HepG2 (cell line): ENCODE data around the gene VAT1L. TPM values are rescaled to one million over a fixed set of nuclear protein-coding genes. Genes with fewer than 3 reads are reported as not detected.

Source experiments
- ATAC-seq: fragments of 200-7000 bp; cut with Tn5 transposase; 3 replicates; pipeline ENCODE4 v1.9.1; 2020; ENCODE audit warnings: mild to moderate bottlenecking, moderate library complexity
- BruUV-seq: library from RNA; stranded (reverse); fragments of 400-500 nt; replicated peaks from 2 replicates; lab custom pipeline; 2021; lab: Mats Ljungman, UMichigan
- CTCF ChIA-PET: fragments of 300-600 bp; formaldehyde crosslinking; extraction: SDS; loops from one replicate; lab custom pipeline; 2021; ENCODE audit warnings: low total read pairs, inconsistent platforms, low intra/inter-chr PET ratio; lab: Yijun Ruan, JAX
- POLR2A ChIA-PET: fragments of 350-600 bp; sonication (Branson Sonifier 250); formaldehyde crosslinking; loops from one replicate; lab custom pipeline; 2020; ENCODE audit warnings: antibody characterized with exemption, inconsistent platforms; lab: Yijun Ruan, JAX
- DNase-seq: peaks from one replicate; pipeline ENCODE4 v3.0.0-alpha.2; 2015; ENCODE audit warnings: low spot score
- FAIRE-seq: peaks from 3 replicates; lab custom pipeline; 2011; peaks lifted over from hg19 to GRCh38; lab: Jason Lieb, UNC
- H2AFZ ChIP-seq: one replicate; pipeline ENCODE4 v1.6.1; 2011; ENCODE audit warnings: low read length, inconsistent platforms
- H3K27ac ChIP-seq: fragments of 300-600 bp; 3 replicates; pipeline ENCODE4 v1.8.0; 2011; ENCODE audit warnings: mixed run types, mild to moderate bottlenecking, mixed read lengths, low read length, inconsistent platforms; ENCODE audit not compliant: insufficient read depth; ENCODE audit errors: extremely low read length
- H3K27me3 ChIP-seq, 2 experiments: fragments of 200-600 bp in 1 of 2; 2 replicates in 1 of 2; 3 replicates in 1 of 2; pipeline versions ENCODE4 v1.6.0 to v1.8.0; 2011; ENCODE audit warnings: low read length in 2 of 2, mild to moderate bottlenecking in 2 of 2, moderate library complexity in 2 of 2, inconsistent platforms in 1 of 2; ENCODE audit not compliant: insufficient read depth in 2 of 2, control insufficient read depth in 1 of 2
- H3K36me3 ChIP-seq, 2 experiments: fragments of 200-600 bp in 1 of 2; replicated peaks in 1 of 2; 2 replicates in 1 of 2; 3 replicates in 1 of 2; pipeline versions ENCODE4 v1.5.1 to v1.8.0; 2011; ENCODE audit warnings: low read length in 2 of 2, inconsistent platforms in 1 of 2; ENCODE audit not compliant: insufficient read depth in 2 of 2, control insufficient read depth in 1 of 2
- H3K4me1 ChIP-seq: 2 replicates; pipeline ENCODE4 v1.5.1; 2012; ENCODE audit warnings: low read length, inconsistent platforms; ENCODE audit not compliant: insufficient read depth
- H3K4me2 ChIP-seq: 2 replicates; pipeline ENCODE4 v1.6.0; 2011; ENCODE audit warnings: low read depth, low read length, inconsistent platforms
- H3K4me3 ChIP-seq, 3 experiments: fragments of 200-600 bp in 1 of 3; sonication (generic), shearing (Covaris generic) in 1 of 3; replicated peaks in 1 of 3; 2 replicates each; pipeline ENCODE4 v1.5.1; 2011 to 2016; ENCODE audit warnings: low read length in 3 of 3, inconsistent platforms in 2 of 3, low read depth in 2 of 3, mild to moderate bottlenecking in 2 of 3, control low read depth in 1 of 3, mixed read lengths in 1 of 3; ENCODE audit not compliant: insufficient read depth in 1 of 3
- H3K79me2 ChIP-seq: one replicate; pipeline ENCODE4 v1.6.1; 2011; ENCODE audit warnings: low read length, inconsistent platforms; ENCODE audit not compliant: insufficient read depth
- H3K9ac ChIP-seq: 2 replicates; pipeline ENCODE4 v1.6.0; 2011; ENCODE audit warnings: mild to moderate bottlenecking, low read depth, low read length, inconsistent platforms; ENCODE audit not compliant: insufficient read depth
- H3K9me3 ChIP-seq: 2 replicates; pipeline ENCODE4 v1.5.1; 2012; ENCODE audit warnings: mild to moderate bottlenecking, low read length
- H4K20me1 ChIP-seq: 2 replicates; pipeline ENCODE4 v1.6.0; 2011; ENCODE audit warnings: inconsistent platforms, mild to moderate bottlenecking, low read length, moderate library complexity; ENCODE audit not compliant: insufficient read depth
- ATF7-NPFF ChIP-seq: sonication (generic); formaldehyde crosslinking; IDR thresholded peaks from 2 replicates; pipeline ENCODE4 v1.8.1; 2023; ENCODE audit warnings: mild to moderate bottlenecking, low read depth, missing genetic modification reagents, moderate library complexity
- IRX3 ChIP-seq: sonication (generic); formaldehyde crosslinking; IDR thresholded peaks from 2 replicates; pipeline ENCODE4 v1.8.1; 2023; ENCODE audit warnings: mild to moderate bottlenecking, low read depth, missing genetic modification reagents, borderline replicate concordance
- MED8 ChIP-seq: sonication (generic); formaldehyde crosslinking; IDR thresholded peaks from 2 replicates; pipeline ENCODE4 v1.8.1; 2023; ENCODE audit warnings: mild to moderate bottlenecking, missing genetic modification reagents; ENCODE audit not compliant: insufficient replicate concordance
- PITX1 ChIP-seq: sonication (generic); formaldehyde crosslinking; IDR thresholded peaks from 2 replicates; pipeline ENCODE4 v1.5.1; 2020; ENCODE audit warnings: mild to moderate bottlenecking, missing genetic modification reagents
- POLR2G ChIP-seq: fragments of 200-400 bp; formaldehyde crosslinking; IDR thresholded peaks from 2 replicates; pipeline ENCODE4 v1.6.1; 2018; ENCODE audit warnings: mild to moderate bottlenecking, low read depth, low read length, moderate library complexity
- RARA ChIP-seq: IDR thresholded peaks from 2 replicates; pipeline ENCODE4 v1.6.1; 2016; ENCODE audit warnings: missing genetic modification reagents, missing compliant biosample characterization
- SUZ12 ChIP-seq: fragments of 150-350 bp; IDR thresholded peaks from 2 replicates; pipeline ENCODE4 v1.6.1; 2014; ENCODE audit warnings: low read depth, low read length
- ZFP37 ChIP-seq: sonication (generic); formaldehyde crosslinking; IDR thresholded peaks from 2 replicates; pipeline ENCODE4 v1.4.0; 2020; ENCODE audit warnings: missing genetic modification reagents, borderline replicate concordance
- ZNF678 ChIP-seq: sonication (generic); formaldehyde crosslinking; IDR thresholded peaks from 2 replicates; pipeline ENCODE4 v1.4.0; 2020; ENCODE audit warnings: mild to moderate bottlenecking, missing genetic modification reagents
- ZNF766 ChIP-seq: sonication (generic); formaldehyde crosslinking; IDR thresholded peaks from 2 replicates; pipeline ENCODE4 v1.5.0; 2020; ENCODE audit warnings: missing genetic modification reagents, borderline replicate concordance
- ZSCAN12 ChIP-seq: sonication (generic); formaldehyde crosslinking; IDR thresholded peaks from 2 replicates; pipeline ENCODE4 v1.9.0; 2021; ENCODE audit warnings: mild to moderate bottlenecking, missing genetic modification reagents
- WGBS: methylation state at CpG from one replicate; pipeline ENCODE4 v1.1.6; 2017; ENCODE audit warnings: low lambda C conversion rate; 5-methylcytosine and 5-hydroxymethylcytosine counted together
- in situ Hi-C: cut with HindIII; loops from 2 replicates; pipeline ENCODE4 v1.10.0; 2017; ENCODE audit warnings: low pct_unique_long_range_greater_than_20kb; ENCODE audit not compliant: extremely low pct_ligation_motif_present
- intact Hi-C: fragments of 100-400 bp; cut with micrococcal nuclease; formaldehyde crosslinking; loops from one replicate; pipeline ENCODE4 v1.10.0; 2022; ENCODE audit not compliant: unreplicated experiment
- polyA plus RNA-seq, 8 experiments: library from polyadenylated mRNA; depleted of rRNA in 3 of 8; stranded (reverse) in 7 of 8; unstranded in 1 of 8; fragments of >200 nt; fragmentation: Illumina TruSeq in 4 of 8; extraction: Trizol in 4 of 8; gene quantifications; 2 replicates each; pipeline versions ENCODE4 v1.2.1 to v1.2.3, GENCODE V29; 2011 to 2016; ENCODE audit warnings: low read depth in 4 of 8, missing spikeins in 1 of 8, mixed read lengths in 1 of 8; ENCODE audit not compliant: insufficient read depth in 1 of 8
- total RNA-seq, 5 experiments: library from RNA; depleted of rRNA; stranded (reverse); fragments of >200 nt; fragmentation: Illumina TruSeq; extraction: Trizol; gene quantifications; 2 replicates each; pipeline ENCODE4 v1.2.3, GENCODE V29; 2016; ENCODE audit warnings: low read depth in 1 of 5
- TF ChIP-seq, protein P1 (sequence below): sonication (generic); formaldehyde crosslinking; IDR thresholded peaks from 2 replicates; pipeline ENCODE4 v1.4.0; 2020; ENCODE audit warnings: missing genetic modification reagents, mild to moderate bottlenecking, borderline replicate concordance
- TF ChIP-seq, protein P2 (sequence below): sonication (generic); formaldehyde crosslinking; IDR thresholded peaks from 2 replicates; pipeline ENCODE4 v1.4.0; 2020; ENCODE audit warnings: missing genetic modification reagents
- TF ChIP-seq, protein P3 (sequence below): sonication (generic); formaldehyde crosslinking; conservative IDR thresholded peaks from 2 replicates; pipeline ENCODE4 v1.4.0; 2020; ENCODE audit warnings: missing genetic modification reagents
- TF ChIP-seq, protein P4 (sequence below), 2 experiments: sonication (generic) in 1 of 2; formaldehyde crosslinking in 1 of 2; IDR thresholded peaks; 2 replicates each; pipeline versions ENCODE4 v1.4.0 to v1.6.1; 2018 to 2020; ENCODE audit warnings: missing genetic modification reagents in 2 of 2, borderline replicate concordance in 1 of 2, low read depth in 1 of 2, mild to moderate bottlenecking in 1 of 2, missing biosample characterization in 1 of 2
- TF ChIP-seq, protein P5 (sequence below): sonication (generic); formaldehyde crosslinking; IDR thresholded peaks from 2 replicates; pipeline ENCODE4 v1.8.1; 2022; ENCODE audit warnings: mild to moderate bottlenecking, missing genetic modification reagents

VAT1L gene
- total and polyA plus RNA-seq, 2 of the 13 experiments (the other 11 are each of a cell fraction or from before 2014, with no cell fraction given) = not detected

DNA sequence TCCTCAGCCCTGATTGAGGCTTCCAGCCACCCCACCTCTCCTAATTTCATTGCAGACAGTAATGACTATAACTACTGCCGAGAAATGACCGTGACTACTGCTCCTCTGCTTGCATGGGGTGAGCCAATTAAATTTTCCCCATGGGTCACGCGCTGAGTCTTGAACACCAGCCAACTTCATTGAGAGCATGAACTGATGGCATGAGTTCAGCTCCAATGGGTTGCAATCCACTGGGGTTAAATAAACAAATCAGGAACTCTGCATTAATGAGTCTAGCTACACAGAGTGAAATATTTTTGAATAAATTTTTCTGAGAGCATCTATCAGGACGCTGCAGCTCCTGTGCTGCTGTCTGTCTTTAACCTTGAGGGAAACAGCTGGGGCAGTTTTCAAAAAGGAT lies 172.4 kb downstream of the VAT1L start:
- CTCF ChIA-PET = no interaction called here
- WGBS = 36% methylated on average over 5 of the region's 5 CpGs
- no peak for ATAC-seq

More for the DNA sequence above, 172.4 kb downstream of the VAT1L start:
- Histone ChIP-seq H3K9me3 (no peaks in the 10 kb centered on the region), H2AFZ (no peak overlapping the region), H3K4me2 (no peak overlapping the region), H3K27ac (no peak overlapping the region), H3K4me1 (no peaks in the 10 kb centered on the region), H4K20me1 (no peaks in the 10 kb centered on the region), H3K9ac (no peak overlapping the region), H3K36me3 (no peaks in the 10 kb centered on the region), H3K27me3 (peaks cover 2 to 33% of the 10 kb centered on the region in 2 experiments; a peak in 3 of 5 replicates), H3K4me3 (no peak overlapping the region), H3K79me2 (no peaks in the 10 kb centered on the region)
- no TSS peak for BruUV-seq
- intact Hi-C loops (no loop called here), in situ Hi-C loops (loop anchor here (25.0 kb wide), 2 partner anchors 173 to 723 kb away; partner anchors contain the start of gene VAT1L)
- DNase-seq (no peak), FAIRE-seq (no peak)
- TF ChIP-seq PITX1 (CRISPR knock-in tag) (no peak), ZNF766 (CRISPR knock-in tag) (no peak), ZNF678 (CRISPR knock-in tag) (no peak), ATF7-NPFF (CRISPR knock-in tag) (no peak), ZFP37 (CRISPR knock-in tag) (no peak), ZSCAN12 (no peak), IRX3 (CRISPR knock-in tag) (no peak), SUZ12 (no peak), RARA (CRISPR knock-in tag) (no peak), POLR2G (no peak), MED8 (no peak)
- TF ChIP-seq, protein P1, sequence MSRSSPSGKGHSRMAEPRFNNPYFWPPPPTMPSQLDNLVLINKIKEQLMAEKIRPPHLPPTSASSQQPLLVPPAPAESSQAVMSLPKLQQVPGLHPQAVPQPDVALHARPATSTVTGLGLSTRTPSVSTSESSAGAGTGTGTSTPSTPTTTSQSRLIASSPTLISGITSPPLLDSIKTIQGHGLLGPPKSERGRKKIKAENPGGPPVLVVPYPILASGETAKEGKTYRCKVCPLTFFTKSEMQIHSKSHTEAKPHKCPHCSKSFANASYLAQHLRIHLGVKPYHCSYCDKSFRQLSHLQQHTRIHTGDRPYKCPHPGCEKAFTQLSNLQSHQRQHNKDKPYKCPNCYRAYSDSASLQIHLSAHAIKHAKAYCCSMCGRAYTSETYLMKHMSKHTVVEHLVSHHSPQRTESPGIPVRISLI (CRISPR knock-in tag) = no peak
- TF ChIP-seq, protein P2, sequence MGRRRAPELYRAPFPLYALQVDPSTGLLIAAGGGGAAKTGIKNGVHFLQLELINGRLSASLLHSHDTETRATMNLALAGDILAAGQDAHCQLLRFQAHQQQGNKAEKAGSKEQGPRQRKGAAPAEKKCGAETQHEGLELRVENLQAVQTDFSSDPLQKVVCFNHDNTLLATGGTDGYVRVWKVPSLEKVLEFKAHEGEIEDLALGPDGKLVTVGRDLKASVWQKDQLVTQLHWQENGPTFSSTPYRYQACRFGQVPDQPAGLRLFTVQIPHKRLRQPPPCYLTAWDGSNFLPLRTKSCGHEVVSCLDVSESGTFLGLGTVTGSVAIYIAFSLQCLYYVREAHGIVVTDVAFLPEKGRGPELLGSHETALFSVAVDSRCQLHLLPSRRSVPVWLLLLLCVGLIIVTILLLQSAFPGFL (CRISPR knock-in tag) = no peak
- TF ChIP-seq, protein P3, sequence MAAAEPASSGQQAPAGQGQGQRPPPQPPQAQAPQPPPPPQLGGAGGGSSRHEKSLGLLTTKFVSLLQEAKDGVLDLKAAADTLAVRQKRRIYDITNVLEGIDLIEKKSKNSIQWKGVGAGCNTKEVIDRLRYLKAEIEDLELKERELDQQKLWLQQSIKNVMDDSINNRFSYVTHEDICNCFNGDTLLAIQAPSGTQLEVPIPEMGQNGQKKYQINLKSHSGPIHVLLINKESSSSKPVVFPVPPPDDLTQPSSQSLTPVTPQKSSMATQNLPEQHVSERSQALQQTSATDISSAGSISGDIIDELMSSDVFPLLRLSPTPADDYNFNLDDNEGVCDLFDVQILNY (CRISPR knock-in tag) = no peak
- TF ChIP-seq, protein P4, sequence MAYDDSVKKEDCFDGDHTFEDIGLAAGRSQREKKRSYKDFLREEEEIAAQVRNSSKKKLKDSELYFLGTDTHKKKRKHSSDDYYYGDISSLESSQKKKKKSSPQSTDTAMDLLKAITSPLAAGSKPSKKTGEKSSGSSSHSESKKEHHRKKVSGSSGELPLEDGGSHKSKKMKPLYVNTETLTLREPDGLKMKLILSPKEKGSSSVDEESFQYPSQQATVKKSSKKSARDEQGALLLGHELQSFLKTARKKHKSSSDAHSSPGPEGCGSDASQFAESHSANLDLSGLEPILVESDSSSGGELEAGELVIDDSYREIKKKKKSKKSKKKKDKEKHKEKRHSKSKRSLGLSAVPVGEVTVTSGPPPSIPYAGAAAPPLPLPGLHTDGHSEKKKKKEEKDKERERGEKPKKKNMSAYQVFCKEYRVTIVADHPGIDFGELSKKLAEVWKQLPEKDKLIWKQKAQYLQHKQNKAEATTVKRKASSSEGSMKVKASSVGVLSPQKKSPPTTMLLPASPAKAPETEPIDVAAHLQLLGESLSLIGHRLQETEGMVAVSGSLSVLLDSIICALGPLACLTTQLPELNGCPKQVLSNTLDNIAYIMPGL (CRISPR knock-in tag; IDR thresholded peaks at IDR 0.05; ENCODE audit: borderline replicate concordance in 1 of 2, low read depth in 1 of 2) = no peak
- TF ChIP-seq, protein P5, sequence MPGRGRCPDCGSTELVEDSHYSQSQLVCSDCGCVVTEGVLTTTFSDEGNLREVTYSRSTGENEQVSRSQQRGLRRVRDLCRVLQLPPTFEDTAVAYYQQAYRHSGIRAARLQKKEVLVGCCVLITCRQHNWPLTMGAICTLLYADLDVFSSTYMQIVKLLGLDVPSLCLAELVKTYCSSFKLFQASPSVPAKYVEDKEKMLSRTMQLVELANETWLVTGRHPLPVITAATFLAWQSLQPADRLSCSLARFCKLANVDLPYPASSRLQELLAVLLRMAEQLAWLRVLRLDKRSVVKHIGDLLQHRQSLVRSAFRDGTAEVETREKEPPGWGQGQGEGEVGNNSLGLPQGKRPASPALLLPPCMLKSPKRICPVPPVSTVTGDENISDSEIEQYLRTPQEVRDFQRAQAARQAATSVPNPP (CRISPR knock-in tag) = no peak
- POLR2A ChIA-PET = no interaction called here
